ENCODE measurements around the gene KDM4C. TPM values are rescaled to one million over a fixed set of nuclear protein-coding genes. Genes with fewer than 3 reads are reported as not detected.

KDM4C gene
- total RNA-seq, 1 donor from 2014 or later = 63.5 TPM

DNA sequence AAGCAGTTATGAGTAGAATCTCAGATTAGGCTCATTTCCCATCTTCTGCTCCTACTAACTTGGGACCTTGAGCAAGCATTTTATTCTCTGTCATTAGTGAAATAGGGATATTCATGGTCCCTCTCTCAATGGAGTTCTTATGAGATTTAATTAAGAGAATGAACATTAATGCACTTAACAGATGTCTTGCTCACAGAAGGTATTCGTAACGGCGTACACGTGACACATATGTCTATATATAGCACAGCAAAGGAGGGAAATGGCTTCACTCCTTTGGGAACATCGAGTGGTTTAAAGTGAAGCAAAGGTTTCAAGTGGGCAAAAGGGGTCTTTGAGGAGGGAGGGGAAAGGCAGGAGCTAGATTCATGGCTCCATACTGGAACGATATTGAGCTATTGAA lies 24.6 kb downstream of the KDM4C start:
- Mint-ChIP-seq H3K36me3 (ENCODE audit: unreplicated experiment) (no peaks in the 10 kb centered on the region), H3K27me3 (ENCODE audit: unreplicated experiment) (peaks cover 6% of the 10 kb centered on the region), H3K4me3 (ENCODE audit: unreplicated experiment) (peak overlapping the region; percentile 48), H3K27ac (ENCODE audit: unreplicated experiment) (peak overlapping the region; percentile 82), H3K9me3 (ENCODE audit: unreplicated experiment) (peaks cover 2% of the 10 kb centered on the region), H3K4me1 (ENCODE audit: low read depth, unreplicated experiment) (peaks cover 35% of the 10 kb centered on the region)
- DNase-seq = no peak
- TF ChIP-seq, protein P1, sequence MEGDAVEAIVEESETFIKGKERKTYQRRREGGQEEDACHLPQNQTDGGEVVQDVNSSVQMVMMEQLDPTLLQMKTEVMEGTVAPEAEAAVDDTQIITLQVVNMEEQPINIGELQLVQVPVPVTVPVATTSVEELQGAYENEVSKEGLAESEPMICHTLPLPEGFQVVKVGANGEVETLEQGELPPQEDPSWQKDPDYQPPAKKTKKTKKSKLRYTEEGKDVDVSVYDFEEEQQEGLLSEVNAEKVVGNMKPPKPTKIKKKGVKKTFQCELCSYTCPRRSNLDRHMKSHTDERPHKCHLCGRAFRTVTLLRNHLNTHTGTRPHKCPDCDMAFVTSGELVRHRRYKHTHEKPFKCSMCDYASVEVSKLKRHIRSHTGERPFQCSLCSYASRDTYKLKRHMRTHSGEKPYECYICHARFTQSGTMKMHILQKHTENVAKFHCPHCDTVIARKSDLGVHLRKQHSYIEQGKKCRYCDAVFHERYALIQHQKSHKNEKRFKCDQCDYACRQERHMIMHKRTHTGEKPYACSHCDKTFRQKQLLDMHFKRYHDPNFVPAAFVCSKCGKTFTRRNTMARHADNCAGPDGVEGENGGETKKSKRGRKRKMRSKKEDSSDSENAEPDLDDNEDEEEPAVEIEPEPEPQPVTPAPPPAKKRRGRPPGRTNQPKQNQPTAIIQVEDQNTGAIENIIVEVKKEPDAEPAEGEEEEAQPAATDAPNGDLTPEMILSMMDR (IDR thresholded peaks at IDR 0.05; ENCODE audit: partially characterized antibody, unreplicated experiment) = no peak

- TF ChIP-seq, protein P1 (IDR thresholded peaks at IDR 0.05; ENCODE audit: partially characterized antibody, unreplicated experiment) = no peak
- Mint-ChIP-seq H3K36me3 (ENCODE audit: unreplicated experiment) (no peaks in the 10 kb centered on the region), H3K27ac (ENCODE audit: unreplicated experiment) (peak overlapping the region; percentile 82), H3K9me3 (ENCODE audit: unreplicated experiment) (peaks cover 2% of the 10 kb centered on the region), H3K4me3 (ENCODE audit: unreplicated experiment) (peak overlapping the region; percentile 48), H3K4me1 (ENCODE audit: low read depth, unreplicated experiment) (peaks cover 40% of the 10 kb centered on the region), H3K27me3 (ENCODE audit: unreplicated experiment) (peaks cover 6% of the 10 kb centered on the region)
- DNase-seq = no peak
Measured at GRCh38 chr9:6782981-6783380, 25.2 kb downstream of the KDM4C start.

GRCh38 chr9:6783753-6784152 lies 26.0 kb downstream of the KDM4C start:
- peaks cover 6% of the 10 kb centered on the region for H3K9me3 Mint-ChIP-seq (ENCODE audit: unreplicated experiment)
- H3K4me3 Mint-ChIP-seq (ENCODE audit: unreplicated experiment) = peak overlapping the region; percentile 47
- no peaks in the 10 kb centered on the region for H3K36me3 Mint-ChIP-seq (ENCODE audit: unreplicated experiment)
- no peak for DNase-seq
- peaks cover 47% of the 10 kb centered on the region for H3K4me1 Mint-ChIP-seq (ENCODE audit: low read depth, unreplicated experiment)
- peaks cover 6% of the 10 kb centered on the region for H3K27me3 Mint-ChIP-seq (ENCODE audit: unreplicated experiment)
- H3K27ac Mint-ChIP-seq (ENCODE audit: unreplicated experiment) = peak overlapping the region; percentile 50
- TF ChIP-seq, protein P1 (IDR thresholded peaks at IDR 0.05; ENCODE audit: partially characterized antibody, unreplicated experiment) = no peak

DNA sequence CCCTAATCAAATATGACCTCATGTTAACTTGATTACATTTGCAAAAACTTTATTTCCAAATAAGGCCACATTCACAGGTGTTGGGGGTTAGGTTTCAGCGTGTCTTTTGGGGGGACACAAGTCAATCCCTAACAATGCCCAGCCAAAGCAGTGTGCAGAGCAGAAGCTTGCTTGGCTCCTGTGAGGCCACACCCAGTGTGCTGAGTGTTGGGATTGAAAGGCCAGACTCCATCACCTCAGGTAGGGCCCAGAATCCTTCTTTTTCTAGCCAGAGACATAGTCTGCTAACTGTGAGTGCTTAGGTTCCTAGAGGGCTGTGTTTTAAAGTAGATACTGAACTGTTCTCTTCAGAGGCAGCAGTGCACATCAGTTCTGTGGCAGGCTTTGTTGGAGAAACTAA lies 27.9 kb downstream of the KDM4C start:
- no peak for DNase-seq
- peaks cover 6% of the 10 kb centered on the region for H3K27me3 Mint-ChIP-seq (ENCODE audit: unreplicated experiment)
- no peaks in the 10 kb centered on the region for H3K36me3 Mint-ChIP-seq (ENCODE audit: unreplicated experiment)
- H3K4me1 Mint-ChIP-seq (ENCODE audit: low read depth, unreplicated experiment) = peaks cover 38% of the 10 kb centered on the region
- peaks cover 6% of the 10 kb centered on the region for H3K9me3 Mint-ChIP-seq (ENCODE audit: unreplicated experiment)
- no peak overlapping the region for H3K27ac Mint-ChIP-seq (ENCODE audit: unreplicated experiment)
- H3K4me3 Mint-ChIP-seq (ENCODE audit: unreplicated experiment) = no peak overlapping the region
- TF ChIP-seq, protein P1 (IDR thresholded peaks at IDR 0.05; ENCODE audit: partially characterized antibody, unreplicated experiment) = no peak

- H3K4me1 Mint-ChIP-seq (ENCODE audit: low read depth, unreplicated experiment) = peaks cover 24% of the 10 kb centered on the region
- H3K9me3 Mint-ChIP-seq (ENCODE audit: unreplicated experiment) = peaks cover 4% of the 10 kb centered on the region
- H3K4me3 Mint-ChIP-seq (ENCODE audit: unreplicated experiment) = no peak overlapping the region
- H3K27me3 Mint-ChIP-seq (ENCODE audit: unreplicated experiment) = peaks cover 2% of the 10 kb centered on the region
- no peaks in the 10 kb centered on the region for H3K36me3 Mint-ChIP-seq (ENCODE audit: unreplicated experiment)
- TF ChIP-seq, protein P1 (IDR thresholded peaks at IDR 0.05; ENCODE audit: partially characterized antibody, unreplicated experiment) = no peak
- peak overlapping the region; percentile 31 for H3K27ac Mint-ChIP-seq (ENCODE audit: unreplicated experiment)
- no peak for DNase-seq
Measured at GRCh38 chr9:6787793-6788161, 30.0 kb downstream of the KDM4C start.
